GM21526 (cell line): ENCODE measurements around the gene ELAC1.
"Not testable (repeated sequence)": the region's sequence is repeated elsewhere in the genome, so short reads cannot be mapped to it uniquely, and the experiment has no call there.

ENCODE experiments used
- ATAC-seq: cut with Tn5 transposase; IDR thresholded peaks from one replicate; pipeline ENCODE4 v1.9.1; 2021; ENCODE audit warnings: moderate library complexity; ENCODE audit not compliant: unreplicated experiment, low FRiP score

The ELAC1 gene, protein sequence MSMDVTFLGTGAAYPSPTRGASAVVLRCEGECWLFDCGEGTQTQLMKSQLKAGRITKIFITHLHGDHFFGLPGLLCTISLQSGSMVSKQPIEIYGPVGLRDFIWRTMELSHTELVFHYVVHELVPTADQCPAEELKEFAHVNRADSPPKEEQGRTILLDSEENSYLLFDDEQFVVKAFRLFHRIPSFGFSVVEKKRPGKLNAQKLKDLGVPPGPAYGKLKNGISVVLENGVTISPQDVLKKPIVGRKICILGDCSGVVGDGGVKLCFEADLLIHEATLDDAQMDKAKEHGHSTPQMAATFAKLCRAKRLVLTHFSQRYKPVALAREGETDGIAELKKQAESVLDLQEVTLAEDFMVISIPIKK

GRCh38 chr18:50967714-50968661, at the start of gene ELAC1:
Gene ELAC1, plus strand, starts transcription at chr18:50968040. Its CDS starts 6,365 bp downstream, at chr18:50974405.
- ATAC-seq: peak; percentile 93

GRCh38 chr18:50918153-50918552, 49.7 kb upstream of the ELAC1 start:
- ATAC-seq: no peak

- no peak for ATAC-seq
These were observed 43.5 kb upstream of the ELAC1 start for GRCh38 chr18:50924372-50924771.

- no peak for ATAC-seq
These were observed 41.3 kb upstream of the ELAC1 start for GRCh38 chr18:50926521-50926920.

DNA sequence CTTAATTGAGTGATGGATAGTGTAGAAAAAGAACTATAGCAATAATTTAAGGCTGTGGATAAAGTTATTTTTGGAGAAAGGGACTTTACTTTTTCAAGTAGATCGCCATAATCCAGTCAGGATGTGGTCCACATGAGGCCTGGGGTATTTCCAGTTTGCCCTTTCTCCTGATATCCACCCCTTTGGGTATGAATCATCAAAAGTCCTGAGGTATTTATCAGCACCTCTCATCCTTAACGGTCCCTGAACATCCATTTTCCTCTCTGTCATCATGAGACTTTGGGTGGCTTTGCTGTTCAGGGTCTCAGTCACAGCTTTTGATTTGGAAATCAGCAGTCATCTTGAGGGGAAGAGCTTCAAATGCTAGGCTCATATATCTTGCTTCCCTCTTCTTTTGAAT, 39.3 kb upstream of the ELAC1 start:
- ATAC-seq: no peak

DNA sequence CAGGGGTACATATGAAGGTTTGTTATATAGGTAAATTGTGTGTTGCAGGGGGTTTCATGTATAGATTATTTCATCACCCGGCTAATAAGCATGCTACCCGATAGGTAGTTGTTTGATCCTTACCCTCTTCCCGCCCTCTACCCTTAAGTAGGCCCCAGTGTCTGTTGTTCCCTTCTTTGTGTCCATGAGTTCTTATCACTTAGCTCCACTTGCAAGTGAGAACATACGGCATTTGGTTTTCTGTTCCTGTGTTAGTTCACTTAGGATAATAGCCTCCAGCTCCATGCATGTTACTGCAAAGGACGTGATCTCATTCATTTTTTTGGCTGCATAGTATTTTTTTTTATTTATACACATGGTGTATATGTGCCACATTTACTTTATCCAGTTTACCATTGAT, 34.2 kb upstream of the ELAC1 start:
- ATAC-seq: no peak

- ATAC-seq: no peak
These were observed 33.2 kb upstream of the ELAC1 start for GRCh38 chr18:50934545-50935211.

DNA sequence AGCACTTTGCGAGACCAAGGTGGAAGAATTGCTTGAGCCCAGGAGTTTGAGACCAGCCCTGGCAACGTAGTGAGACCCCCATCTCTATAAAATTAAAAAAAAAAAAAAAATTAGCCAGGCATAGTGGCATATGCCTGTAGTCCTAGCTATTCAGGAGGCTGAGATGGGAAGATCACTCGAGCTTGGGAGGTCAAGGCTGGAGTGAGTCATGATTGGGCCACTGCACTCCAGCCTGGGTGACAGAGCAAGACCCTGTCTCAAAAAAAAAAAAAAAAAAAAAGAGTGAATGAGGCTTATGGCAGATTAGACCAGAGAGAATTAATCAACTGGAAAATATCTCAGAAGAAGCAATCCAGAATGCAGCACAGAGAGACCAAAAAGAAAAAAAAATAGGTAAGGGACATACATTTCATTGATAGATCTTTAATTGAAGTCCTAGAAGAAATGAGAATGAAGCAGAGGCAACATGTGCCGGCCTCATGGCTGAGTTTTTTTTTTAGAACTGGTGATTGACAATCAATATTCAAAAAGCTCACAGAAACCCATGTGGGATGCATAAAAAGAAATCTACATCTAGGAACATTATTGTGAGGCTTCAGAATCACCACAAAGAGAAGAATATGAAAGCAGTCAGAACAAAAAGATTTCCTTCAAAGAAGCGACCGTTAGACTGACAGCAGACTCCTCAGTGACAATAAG, 32.2 kb upstream of the ELAC1 start:
- ATAC-seq: no peak

- ATAC-seq: no peak
These were observed 30.7 kb upstream of the ELAC1 start for GRCh38 chr18:50937183-50937582.

DNA sequence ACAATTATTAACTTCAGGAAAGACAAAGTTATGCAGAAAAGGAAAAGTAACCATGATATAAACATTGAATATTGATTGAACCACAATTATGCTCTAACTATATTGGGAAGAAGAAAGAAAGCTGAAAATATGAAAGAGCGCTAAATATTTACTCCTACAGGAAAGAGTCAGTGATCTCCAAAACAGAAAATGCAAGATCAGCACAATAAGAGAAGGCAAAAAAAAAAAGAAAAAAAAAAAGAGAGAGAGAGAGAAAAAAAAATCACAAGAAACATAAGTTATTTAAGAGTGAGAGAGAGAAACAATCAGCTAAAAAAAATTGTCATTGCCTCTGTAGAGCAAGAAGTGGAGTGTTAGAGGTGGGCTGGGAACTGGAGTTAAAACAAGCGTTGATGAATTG, 28.9 kb upstream of the ELAC1 start:
- no peak for ATAC-seq

DNA sequence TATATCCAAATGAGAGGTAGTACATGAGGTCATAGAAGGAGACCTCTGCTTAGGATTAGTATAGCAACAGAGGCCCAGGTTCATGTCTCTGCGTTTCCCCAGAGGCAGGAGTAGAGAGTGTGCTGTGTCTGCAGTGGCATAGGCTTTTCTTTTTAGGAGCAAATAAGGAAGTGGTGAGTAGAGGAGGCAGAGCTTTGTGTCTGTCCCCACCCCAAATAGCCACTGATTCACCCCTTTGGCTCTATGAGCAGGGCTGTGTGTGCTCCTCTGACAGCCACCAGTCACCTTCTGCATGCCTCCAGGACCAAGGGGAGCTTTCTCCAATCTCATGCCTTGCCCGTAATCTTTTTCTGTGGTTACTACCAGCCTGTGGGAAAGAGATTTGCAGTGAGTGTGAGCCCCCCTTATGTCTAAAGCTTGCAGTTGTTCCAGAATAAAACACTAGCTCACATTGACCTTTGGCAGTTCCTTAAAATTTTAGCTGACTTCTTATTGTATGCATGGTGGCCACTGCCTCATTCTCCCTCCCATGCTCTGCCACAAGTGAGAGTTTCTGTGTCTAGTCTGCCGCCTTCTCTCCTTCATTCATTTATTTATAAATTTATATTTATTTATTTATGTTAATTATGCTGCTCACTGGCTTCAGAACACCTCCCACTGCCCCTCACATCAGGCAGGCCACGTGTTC, 23.5 kb upstream of the ELAC1 start:
- ATAC-seq: no peak

DNA sequence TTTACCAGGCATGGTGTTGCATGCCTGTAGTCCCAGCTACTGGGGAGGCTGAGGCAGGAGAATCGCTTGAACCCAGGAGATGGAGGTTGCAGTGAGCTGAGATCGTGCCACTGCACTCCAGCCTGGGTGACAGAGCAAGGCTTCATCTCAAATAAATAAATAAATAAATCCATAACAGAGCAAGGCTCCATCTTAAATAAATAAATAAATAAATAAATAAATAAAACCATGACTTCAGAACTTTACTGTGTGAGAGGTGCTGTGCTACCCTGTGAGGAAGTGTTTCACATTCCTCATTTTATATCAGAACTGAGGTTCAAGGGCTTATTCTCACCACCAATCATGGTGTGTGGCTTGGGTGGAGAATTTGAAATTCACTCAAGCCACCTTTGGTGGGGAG, 21.9 kb upstream of the ELAC1 start:
- not testable (repeated sequence) for ATAC-seq

DNA sequence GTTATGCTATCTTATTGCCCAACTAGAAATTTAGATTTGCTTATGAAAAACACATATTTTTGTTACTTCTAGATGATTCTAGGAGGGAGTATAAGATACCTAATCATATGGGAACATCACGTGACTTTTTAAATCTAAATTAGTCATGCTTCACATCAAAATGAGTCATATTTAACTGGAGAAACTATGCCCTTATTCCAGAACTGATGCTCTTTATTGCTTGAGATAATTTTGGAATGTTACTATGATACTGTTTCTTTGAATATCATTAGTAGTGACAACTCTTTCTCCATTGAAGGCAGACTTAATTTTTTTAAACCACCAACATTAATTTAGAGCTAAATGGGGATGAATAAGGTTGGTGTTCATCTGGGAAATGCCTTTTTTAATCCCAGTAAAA, 19.9 kb upstream of the ELAC1 start:
- no peak for ATAC-seq

- no peak for ATAC-seq
These were observed 18.7 kb upstream of the ELAC1 start for GRCh38 chr18:50949185-50949584.

DNA sequence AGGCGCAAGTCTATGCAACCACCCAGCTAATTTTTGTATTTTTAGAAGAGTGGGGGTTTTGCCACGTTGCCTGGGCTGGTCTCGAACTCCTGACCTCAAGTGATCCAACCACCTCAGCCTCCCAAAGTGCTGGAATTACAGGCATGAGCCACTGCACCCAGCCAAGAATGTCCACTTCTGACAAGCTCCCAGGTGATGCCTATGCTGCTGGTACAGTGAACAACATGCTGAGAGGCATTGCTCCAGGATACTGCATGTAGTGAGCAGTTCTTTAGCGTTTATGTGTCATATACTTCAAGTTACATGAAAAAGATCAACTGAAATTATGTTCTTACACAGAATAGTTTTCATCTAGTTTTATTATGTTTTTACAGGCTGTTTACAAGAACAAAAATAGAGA, 17.2 kb upstream of the ELAC1 start:
- no peak for ATAC-seq

- ATAC-seq: no peak
These were observed 14.0 kb upstream of the ELAC1 start for GRCh38 chr18:50953822-50954221.

DNA sequence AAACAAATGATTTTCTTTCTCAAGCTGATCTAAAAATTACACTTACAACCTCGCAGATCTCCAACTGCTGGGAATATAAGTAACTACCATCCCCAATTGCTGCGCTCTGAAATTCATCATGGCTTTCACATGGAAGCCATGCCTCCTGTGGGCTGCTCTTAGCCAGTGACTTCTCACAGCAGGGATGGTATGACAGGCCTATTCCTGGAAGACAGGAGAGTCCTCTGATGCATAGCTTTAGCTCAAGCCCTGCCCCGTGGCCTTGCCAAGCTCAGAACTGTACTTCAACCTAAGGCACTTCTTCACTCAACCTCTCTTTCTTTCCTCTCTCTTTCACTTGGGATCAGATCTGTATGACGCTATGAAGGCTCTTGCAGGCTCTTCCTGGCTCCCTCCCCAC, 12.6 kb upstream of the ELAC1 start:
- no peak for ATAC-seq

GRCh38 chr18:50956116-50956515, 11.7 kb upstream of the ELAC1 start:
- ATAC-seq: no peak

DNA sequence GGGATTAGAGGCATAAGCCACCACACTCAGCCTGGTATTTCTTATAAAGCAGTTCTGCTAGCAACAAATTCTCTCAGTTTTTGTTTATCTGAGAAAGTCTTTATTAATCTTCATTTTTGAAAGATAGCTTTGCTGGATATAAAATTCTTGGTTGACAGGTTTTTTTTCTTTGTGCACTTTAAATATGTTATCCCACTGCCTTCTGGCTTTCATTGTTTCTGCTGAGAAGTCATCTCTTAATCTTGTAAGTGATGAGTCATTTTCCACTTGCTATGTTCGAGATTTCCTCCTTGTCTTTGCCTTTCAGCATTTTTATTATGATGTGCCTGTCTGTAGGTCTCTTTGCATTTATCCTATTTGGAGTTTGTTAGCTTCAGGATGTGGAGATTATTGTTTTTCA, 5.9 kb upstream of the ELAC1 start:
- ATAC-seq: no peak

DNA sequence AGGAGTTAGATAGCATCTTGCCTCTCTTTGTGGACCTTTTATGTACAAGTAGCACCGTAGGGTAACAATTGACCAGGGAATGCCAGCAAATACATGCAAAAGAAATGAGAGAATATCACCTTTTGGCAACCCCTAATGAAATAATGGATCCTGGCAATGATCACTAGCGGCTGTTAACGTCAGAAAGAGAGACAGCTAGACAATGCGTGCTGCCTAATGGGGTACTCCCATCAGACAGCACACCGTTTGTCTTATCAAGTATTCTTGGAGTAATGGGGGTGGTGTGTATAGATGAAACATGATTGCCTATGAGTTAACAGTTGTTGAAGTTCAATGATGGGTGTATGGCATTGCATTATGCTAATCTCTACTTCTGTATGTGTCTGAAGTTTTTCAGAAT, 1.6 kb downstream of the ELAC1 start:
- no peak for ATAC-seq
